Islet precursor cell (in vitro differentiated cells): ENCODE data around the gene ZNF385A.
"Not testable (repeated sequence)": the region's sequence is repeated elsewhere in the genome, so short reads cannot be mapped to it uniquely, and the experiment has no call there.

Experiments
- DNase-seq: peaks from one replicate; pipeline ENCODE4 v3.0.0-alpha.2; 2018

The ZNF385A gene

GRCh38 chr12:54372113-54372806, 12.3 kb downstream of the ZNF385A start:
- DNase-seq: no peak

DNA sequence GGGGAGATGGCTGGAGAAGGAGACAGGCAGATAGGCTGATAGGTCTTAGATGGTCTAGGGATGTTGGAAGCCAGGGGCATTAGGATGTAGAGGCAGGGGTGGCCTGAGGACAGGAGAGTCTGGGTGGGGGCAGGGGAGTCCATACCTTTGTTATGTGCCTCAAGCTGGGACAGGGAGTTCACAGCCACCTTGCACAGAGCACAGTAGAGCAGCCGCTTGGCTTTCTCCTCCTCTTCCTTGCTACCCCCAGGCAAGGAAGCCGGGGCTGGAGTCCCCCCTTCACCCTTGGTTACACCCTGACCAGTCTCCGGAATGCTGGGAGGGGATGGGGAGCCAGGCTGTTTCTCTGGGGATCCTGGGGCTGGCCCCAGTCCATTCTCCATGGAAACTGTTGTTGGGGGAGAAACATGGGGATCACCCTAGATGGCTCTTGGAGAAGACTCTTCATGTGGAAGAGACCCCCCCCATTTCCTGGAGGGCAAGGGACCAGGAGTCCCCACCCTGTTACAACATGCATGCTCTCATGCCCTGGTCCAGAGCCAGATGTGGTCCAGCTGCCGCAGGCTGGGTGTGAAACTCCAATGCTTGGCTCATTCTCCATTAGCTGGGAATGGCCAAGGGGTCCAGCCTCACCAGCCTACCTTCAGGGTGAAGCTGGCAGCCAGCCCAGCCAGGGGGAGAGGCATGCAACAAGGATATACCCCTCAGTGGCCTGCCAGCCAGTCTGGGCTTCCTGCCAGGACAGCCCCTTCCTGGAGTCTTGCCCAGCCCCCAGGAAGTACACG, 13.0 kb downstream of the ZNF385A start:
- DNase-seq: no peak

- peak; percentile 96 for DNase-seq
Measured at GRCh38 chr12:54370171-54370730, 14.3 kb downstream of the ZNF385A start.

GRCh38 chr12:54369597-54370131, 14.9 kb downstream of the ZNF385A start:
- DNase-seq: no peak

GRCh38 chr12:54368709-54369596, 15.6 kb downstream of the ZNF385A start:
- DNase-seq: peak; percentile 96

DNA sequence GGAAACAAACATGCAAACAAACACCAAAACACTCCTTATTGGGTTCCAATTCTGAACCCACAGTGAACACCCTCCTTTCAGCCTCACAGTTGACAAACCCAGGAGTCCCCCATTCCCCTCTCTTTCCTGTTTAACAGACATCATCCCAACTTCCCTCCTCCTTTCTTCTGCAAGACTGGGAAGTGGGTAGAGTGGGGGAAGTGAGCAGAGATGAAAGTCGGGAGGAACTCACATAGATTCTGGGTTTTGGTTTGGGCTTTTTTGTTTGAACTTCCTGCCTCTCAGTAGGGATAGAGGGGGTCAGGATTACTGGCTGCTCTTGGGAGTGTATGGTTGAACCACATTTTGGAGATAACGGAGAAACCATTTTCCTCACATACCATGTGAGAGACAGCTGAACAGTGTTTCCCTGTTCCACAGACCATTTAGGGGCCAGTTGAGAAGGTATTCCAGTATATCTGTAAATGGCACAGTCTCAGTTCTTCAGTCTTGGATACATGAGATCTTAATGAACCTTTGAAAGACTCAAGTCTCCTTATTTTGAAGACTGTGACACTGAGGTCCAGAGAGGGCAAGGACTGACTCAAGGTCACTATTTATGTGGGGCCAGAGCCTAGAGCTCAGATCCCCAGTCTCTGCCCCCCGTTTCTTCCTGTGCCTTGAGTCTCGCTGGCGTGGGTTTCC, 16.4 kb downstream of the ZNF385A start:
- no peak for DNase-seq

- no peak for DNase-seq
Measured at GRCh38 chr12:54364413-54364812, 20.1 kb downstream of the ZNF385A start, which contains the start of gene GPR84. Gene GPR84 (minus strand): TSS chr12:54364486. CDS start chr12:54363851, 635 bp downstream.

GRCh38 chr12:54363618-54364017, 20.9 kb downstream of the ZNF385A start:
- DNase-seq: no peak

DNA sequence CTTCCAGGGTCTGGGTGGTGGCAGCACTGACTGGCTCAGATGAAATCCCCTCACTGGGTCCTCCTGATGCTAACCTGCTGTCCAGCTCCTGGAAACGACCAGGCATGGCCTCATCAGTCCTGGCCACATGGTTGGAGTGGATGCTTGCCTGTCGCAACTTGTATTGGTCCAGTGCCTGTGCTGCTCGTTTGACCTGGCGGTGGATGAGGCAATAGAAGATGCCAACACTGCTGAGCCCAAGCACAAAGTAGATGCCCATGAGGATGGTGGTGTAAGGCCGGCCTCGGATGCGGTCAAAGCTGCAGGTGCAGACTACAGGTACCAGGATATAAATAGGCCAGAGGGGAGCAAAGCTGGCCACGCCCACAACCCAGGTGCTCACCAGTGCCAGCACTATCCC, 21.5 kb downstream of the ZNF385A start:
- no peak for DNase-seq

DNA sequence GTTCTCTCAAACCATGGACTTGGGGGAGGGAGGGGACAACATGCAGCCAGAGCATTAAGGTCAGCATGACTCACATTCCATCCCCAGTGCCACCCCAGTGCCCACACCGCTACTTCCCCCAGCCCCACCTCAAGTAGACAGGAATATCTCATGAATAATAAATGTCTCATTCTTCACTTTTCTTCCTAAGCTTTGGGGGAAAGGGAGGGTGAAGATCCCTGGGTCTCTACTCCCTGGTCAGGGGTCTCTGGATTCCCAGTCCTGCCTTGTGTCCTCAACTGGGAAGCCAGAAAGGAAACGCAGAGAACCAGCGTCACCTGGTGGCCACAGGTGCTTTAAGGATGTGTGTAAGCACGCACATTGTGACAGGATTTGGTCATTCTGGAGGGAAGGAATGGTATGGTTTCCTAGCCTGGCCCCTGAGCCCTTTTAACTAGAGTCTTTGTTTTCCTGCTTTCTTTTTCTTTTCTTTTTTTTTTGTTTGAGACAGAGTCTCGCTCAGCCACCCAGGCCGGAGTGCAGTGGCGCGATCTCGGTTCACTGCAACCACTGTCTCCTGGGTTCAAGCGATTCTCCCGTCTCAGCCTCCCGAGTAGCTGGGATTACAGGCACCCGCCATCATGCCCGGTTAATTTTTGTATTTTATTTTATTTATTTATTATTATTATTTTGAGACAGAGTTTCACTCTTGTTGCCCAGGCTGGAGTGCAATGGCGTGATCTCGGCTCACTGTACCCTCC, 23.6 kb downstream of the ZNF385A start:
- DNase-seq: peak; percentile 97

- DNase-seq: no peak
Measured at GRCh38 chr12:54359762-54360351, 24.7 kb downstream of the ZNF385A start.

GRCh38 chr12:54358945-54359761, 25.4 kb downstream of the ZNF385A start:
- peak; percentile 100 for DNase-seq

GRCh38 chr12:54358191-54358944, 26.2 kb downstream of the ZNF385A start:
- no peak for DNase-seq

- no peak for DNase-seq
Measured at GRCh38 chr12:54357506-54358190, 26.9 kb downstream of the ZNF385A start.

- DNase-seq: peak; percentile 82
Measured at GRCh38 chr12:54356951-54357356, 27.6 kb downstream of the ZNF385A start.

DNA sequence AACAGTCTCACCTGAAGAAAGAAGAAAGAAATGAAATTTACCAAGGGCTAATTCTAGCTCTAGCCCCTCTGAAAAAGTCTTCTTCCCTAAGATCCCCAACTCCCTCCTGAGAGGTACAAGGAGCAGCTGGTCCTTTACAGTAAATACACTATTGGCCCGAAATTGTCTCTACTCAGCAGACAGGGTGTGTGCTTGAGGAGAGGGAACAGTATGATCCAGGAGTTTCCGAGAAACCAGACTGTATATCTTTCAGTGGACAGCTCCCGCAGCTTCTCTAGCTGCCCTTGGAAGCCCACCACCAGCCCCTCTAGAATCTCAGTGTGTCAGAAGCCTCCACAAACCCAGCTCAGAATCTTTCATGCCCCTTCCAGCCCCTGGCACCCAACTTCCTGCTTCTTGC, 28.3 kb downstream of the ZNF385A start:
- DNase-seq: no peak

DNA sequence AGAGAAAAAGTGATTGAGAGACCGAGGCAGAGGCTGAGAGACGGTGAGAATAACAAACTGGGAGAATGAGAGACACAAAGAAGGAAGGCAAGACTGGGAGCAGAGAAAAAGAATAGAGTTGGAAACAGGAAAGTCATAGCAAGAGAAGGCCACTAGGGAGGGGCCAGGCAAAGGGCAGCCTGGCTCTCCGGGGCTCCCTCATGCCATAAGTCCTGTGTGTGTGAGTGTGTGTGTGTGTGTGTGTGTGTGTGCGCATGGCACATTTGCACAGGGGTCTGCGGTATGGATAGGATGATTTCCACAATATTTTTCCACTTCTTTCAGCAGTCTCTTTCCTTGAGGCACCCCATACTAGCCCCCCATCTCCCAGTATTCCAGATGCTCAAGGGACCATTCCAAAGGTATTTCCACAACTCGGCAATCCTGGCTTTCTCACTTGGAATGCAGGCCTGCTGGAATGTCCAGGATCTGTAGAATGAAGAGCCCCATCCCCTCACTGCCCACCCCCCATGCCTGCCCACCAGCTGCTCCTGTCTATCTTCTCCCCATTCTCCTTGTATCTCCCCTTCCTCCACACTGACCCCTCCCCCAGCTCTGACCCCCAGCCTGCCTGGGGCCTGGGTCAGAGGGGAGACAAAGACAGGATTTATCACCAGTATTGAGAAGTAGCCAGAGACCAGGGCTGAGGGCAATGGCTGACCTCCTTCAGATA, 29.3 kb downstream of the ZNF385A start:
- DNase-seq: peak; percentile 81

- not testable (repeated sequence) for DNase-seq
Measured at GRCh38 chr12:54354271-54354670, 30.3 kb downstream of the ZNF385A start.
